Fibroblast of lung (primary cell): ENCODE results near the gene C15orf39. TPM values are rescaled to one million over a fixed set of nuclear protein-coding genes. Genes with fewer than 3 reads are reported as not detected.
"Not testable (repeated sequence)": the region's sequence is repeated elsewhere in the genome, so short reads cannot be mapped to it uniquely, and the experiment has no call there.

Experiments
- DNase-seq, 2 donors: peaks; one replicate each; pipeline versions ENCODE4 v3.0.0 to v3.0.0-alpha.2; 2010; ENCODE audit warnings: low read depth in 2 of 2
- H2AFZ ChIP-seq: 2 replicates; pipeline ENCODE4 v1.5.1; 2012; ENCODE audit warnings: low read length, control low read depth, inconsistent platforms
- H3K27ac ChIP-seq: 2 replicates; pipeline ENCODE4 v1.5.1; 2011; ENCODE audit warnings: low read length, control low read depth; ENCODE audit not compliant: insufficient read depth
- H3K27me3 ChIP-seq: 2 replicates; pipeline ENCODE4 v1.5.1; 2011; ENCODE audit warnings: mild to moderate bottlenecking, low read length; ENCODE audit not compliant: control insufficient read depth, insufficient read depth
- H3K36me3 ChIP-seq: 2 replicates; pipeline ENCODE4 v1.5.1; 2011; ENCODE audit warnings: low read length; ENCODE audit not compliant: control insufficient read depth, insufficient read depth
- H3K4me1 ChIP-seq: 2 replicates; pipeline ENCODE4 v1.5.1; 2011; ENCODE audit warnings: low read length; ENCODE audit not compliant: control insufficient read depth, insufficient read depth; ENCODE audit errors: extremely low read depth
- H3K4me2 ChIP-seq: 2 replicates; pipeline ENCODE4 v1.5.1; 2011; ENCODE audit warnings: low read length, control low read depth; ENCODE audit not compliant: insufficient read depth; ENCODE audit errors: extremely low read depth
- H3K4me3 ChIP-seq, 4 experiments: fragments of 200-600 bp in 1 of 4; sonication (generic) in 1 of 4; replicated peaks in 1 of 4; 2 replicates each; pipeline ENCODE4 v1.5.1; 2011 to 2016; ENCODE audit warnings: low read length in 4 of 4, low read depth in 3 of 4, mild to moderate bottlenecking in 3 of 4, control low read depth in 2 of 4, inconsistent platforms in 1 of 4, mixed read lengths in 1 of 4; ENCODE audit not compliant: insufficient read depth in 1 of 4; ENCODE audit errors: control extremely low read depth in 1 of 4
- H3K79me2 ChIP-seq: 2 replicates; pipeline ENCODE4 v1.5.1; 2012; ENCODE audit warnings: mild to moderate bottlenecking, low read length, inconsistent platforms; ENCODE audit not compliant: control insufficient read depth, insufficient read depth
- H3K9ac ChIP-seq: 2 replicates; pipeline ENCODE4 v1.5.1; 2011; ENCODE audit warnings: mild to moderate bottlenecking, low read length, control low read depth; ENCODE audit not compliant: insufficient read depth
- H3K9me3 ChIP-seq: 2 replicates; pipeline ENCODE4 v1.5.1; 2012; ENCODE audit warnings: low read depth, low read length; ENCODE audit not compliant: control insufficient read depth, insufficient read depth
- H4K20me1 ChIP-seq: 2 replicates; pipeline ENCODE4 v1.5.1; 2011; ENCODE audit warnings: low read length; ENCODE audit not compliant: control insufficient read depth, insufficient read depth; ENCODE audit errors: extremely low read depth
- EZH2 ChIP-seq: IDR thresholded peaks from 2 replicates; pipeline ENCODE4 v1.5.1; 2012; ENCODE audit warnings: low read length, control low read depth, mild to moderate bottlenecking; ENCODE audit errors: missing control alignments
- polyA plus RNA-seq, 2 donors: library from polyadenylated mRNA; depleted of rRNA in 1 of 2; stranded (reverse) in 1 of 2; unstranded in 1 of 2; fragments of >200 nt; gene quantifications; 2 replicates each; pipeline ENCODE4 v1.2.1, GENCODE V29; 2011 to 2012; ENCODE audit warnings: missing spikeins in 1 of 2
- total RNA-seq: library from RNA; depleted of rRNA; stranded (reverse); fragments of >200 nt; gene quantifications from 2 replicates; pipeline ENCODE4 v1.2.1, GENCODE V29; 2014
- TF ChIP-seq, protein P1 (sequence below), 2 donors: IDR thresholded peaks in 1 of 2; conservative IDR thresholded peaks in 1 of 2; 1 replicate in 1 of 2; 2 replicates in 1 of 2; pipeline ENCODE4 v1.5.1; 2011 to 2012; ENCODE audit warnings: low read length in 2 of 2, control low read depth in 1 of 2, inconsistent platforms in 1 of 2, low read depth in 1 of 2, mild to moderate bottlenecking in 1 of 2

C15orf39 gene
- total and polyA plus RNA-seq, 2 donors (not counting 1 experiment from before 2014, with no cell fraction given), result 1.7 to 2.3 TPM

DNA sequence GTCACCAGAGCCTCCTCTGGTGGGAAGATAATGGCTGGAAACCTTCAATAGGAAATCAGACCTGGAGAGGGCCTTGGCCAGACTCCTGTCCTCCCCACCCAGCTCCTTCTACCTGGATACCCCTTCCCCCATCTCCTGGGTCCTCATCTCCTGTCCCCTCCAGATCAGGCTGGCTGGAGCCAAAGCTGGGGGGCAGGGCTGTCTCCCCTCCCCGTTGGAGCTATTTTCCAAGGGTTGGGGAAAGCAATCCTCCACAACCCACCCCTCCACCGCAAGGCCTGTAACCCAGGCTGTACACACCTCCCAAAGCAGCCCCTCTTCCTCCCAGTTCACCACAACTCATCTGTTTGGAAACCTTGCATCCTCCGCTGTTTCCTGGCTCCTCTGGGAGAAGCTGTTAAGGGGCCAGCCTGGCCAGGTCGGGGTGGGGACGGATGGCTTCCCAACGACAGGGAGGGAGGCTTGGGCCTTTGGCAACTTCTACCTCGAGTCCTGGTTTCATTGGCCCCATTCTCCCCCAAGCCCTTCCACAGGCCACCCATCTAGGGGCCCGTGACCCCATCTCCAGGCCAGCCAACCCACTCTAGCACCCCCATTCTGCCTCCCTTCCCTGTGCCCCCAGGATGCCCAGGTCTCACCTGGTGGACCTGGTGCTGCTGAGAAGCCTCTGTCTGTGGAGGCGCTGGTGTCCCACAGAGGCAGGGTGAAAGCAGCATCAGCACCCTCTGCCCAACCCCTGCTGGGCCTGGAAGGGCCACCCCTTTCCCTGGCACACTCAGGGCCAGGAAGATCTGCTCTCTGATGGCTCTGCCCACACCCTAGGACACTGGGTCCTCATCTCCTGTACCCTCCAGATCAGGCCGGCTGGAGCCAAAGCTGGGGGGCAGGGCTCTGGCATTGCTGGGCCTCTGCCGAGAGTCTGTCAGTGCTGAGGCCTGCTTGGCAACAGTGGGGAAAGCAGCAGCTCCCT is 34.4 kb downstream of the C15orf39 start:
- no peak for DNase-seq

DNA sequence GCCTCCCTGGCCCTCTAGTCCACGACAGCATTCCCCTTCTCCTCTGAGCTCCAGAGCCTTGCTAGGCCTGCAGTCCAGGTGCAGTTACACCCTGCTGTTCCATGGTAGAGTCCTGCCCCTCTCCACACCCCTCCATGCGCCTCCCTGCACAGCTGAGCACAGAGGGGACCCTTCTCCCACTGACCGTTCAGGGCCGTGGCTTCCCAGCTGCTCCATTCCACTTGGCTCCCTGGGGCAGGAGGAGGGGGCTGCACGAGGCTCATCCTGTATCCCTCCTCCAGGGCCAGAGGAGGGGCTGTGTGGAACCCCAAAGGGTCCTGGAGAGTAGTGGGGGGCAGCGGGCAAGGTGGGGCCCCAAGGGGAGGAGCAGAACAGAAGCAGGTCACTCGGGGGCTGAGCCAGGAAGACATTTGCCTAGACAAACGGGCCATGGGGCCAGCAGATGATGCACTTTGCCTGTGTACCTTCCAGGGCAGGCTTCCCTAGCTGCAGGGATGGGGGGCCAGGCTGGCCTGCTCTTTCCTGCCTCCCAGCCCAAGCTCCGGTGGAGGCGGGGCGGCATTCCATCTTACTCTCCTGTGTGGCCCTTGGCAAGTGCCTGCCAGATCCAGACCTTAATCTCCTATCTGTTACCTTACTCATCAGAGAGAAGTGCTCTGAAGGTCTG is 35.8 kb downstream of the C15orf39 start:
- Histone ChIP-seq H3K4me3 (no peak overlapping the region), H3K4me2 (no peak overlapping the region), H3K9ac (no peak overlapping the region), H3K9me3 (no peaks in the 10 kb centered on the region), H4K20me1 (no peaks in the 10 kb centered on the region), H3K27ac (no peak overlapping the region), H3K27me3 (peaks cover 28% of the 10 kb centered on the region), H3K4me1 (no peaks in the 10 kb centered on the region), H2AFZ (no peak overlapping the region), H3K79me2 (no peaks in the 10 kb centered on the region), H3K36me3 (no peaks in the 10 kb centered on the region)
- TF ChIP-seq EZH2, result no peak
- TF ChIP-seq, protein P1, sequence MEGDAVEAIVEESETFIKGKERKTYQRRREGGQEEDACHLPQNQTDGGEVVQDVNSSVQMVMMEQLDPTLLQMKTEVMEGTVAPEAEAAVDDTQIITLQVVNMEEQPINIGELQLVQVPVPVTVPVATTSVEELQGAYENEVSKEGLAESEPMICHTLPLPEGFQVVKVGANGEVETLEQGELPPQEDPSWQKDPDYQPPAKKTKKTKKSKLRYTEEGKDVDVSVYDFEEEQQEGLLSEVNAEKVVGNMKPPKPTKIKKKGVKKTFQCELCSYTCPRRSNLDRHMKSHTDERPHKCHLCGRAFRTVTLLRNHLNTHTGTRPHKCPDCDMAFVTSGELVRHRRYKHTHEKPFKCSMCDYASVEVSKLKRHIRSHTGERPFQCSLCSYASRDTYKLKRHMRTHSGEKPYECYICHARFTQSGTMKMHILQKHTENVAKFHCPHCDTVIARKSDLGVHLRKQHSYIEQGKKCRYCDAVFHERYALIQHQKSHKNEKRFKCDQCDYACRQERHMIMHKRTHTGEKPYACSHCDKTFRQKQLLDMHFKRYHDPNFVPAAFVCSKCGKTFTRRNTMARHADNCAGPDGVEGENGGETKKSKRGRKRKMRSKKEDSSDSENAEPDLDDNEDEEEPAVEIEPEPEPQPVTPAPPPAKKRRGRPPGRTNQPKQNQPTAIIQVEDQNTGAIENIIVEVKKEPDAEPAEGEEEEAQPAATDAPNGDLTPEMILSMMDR (conservative IDR thresholded peaks at IDR 0.05 in 1 of 2, IDR thresholded peaks at IDR 0.05 in 1 of 2; ENCODE audit: low read depth in 1 of 2, low read length in 2 of 2), result no peak
- no peak for DNase-seq

More for the DNA sequence above, 34.4 kb downstream of the C15orf39 start:
- Histone ChIP-seq H3K4me3 (no peak overlapping the region), H3K4me1 (no peaks in the 10 kb centered on the region), H3K9ac (no peak overlapping the region), H3K79me2 (no peaks in the 10 kb centered on the region), H3K4me2 (no peak overlapping the region), H2AFZ (no peak overlapping the region), H4K20me1 (no peaks in the 10 kb centered on the region), H3K9me3 (no peaks in the 10 kb centered on the region), H3K27me3 (peaks cover 27% of the 10 kb centered on the region), H3K27ac (no peak overlapping the region), H3K36me3 (no peaks in the 10 kb centered on the region)
- TF ChIP-seq EZH2, result no peak
- TF ChIP-seq, protein P1 (conservative IDR thresholded peaks at IDR 0.05 in 1 of 2, IDR thresholded peaks at IDR 0.05 in 1 of 2; ENCODE audit: low read depth in 1 of 2, low read length in 2 of 2), result no peak

GRCh38 chr15:75238150-75238549 is 36.5 kb downstream of the C15orf39 start:
- peaks cover 25% of the 10 kb centered on the region for H3K27me3 ChIP-seq
- H3K9me3 ChIP-seq, result no peaks in the 10 kb centered on the region
- H3K36me3 ChIP-seq, result no peaks in the 10 kb centered on the region
- no peak overlapping the region for H3K27ac ChIP-seq
- no peak overlapping the region for H3K9ac ChIP-seq
- H2AFZ ChIP-seq, result no peak overlapping the region
- TF ChIP-seq, protein P1 (conservative IDR thresholded peaks at IDR 0.05 in 1 of 2, IDR thresholded peaks at IDR 0.05 in 1 of 2; ENCODE audit: low read depth in 1 of 2, low read length in 2 of 2), result no peak
- TF ChIP-seq EZH2, result no peak
- H3K4me2 ChIP-seq, result no peak overlapping the region
- no peaks in the 10 kb centered on the region for H3K79me2 ChIP-seq
- no peak for DNase-seq
- no peaks in the 10 kb centered on the region for H4K20me1 ChIP-seq
- no peaks in the 10 kb centered on the region for H3K4me1 ChIP-seq
- H3K4me3 ChIP-seq, result no peak overlapping the region

DNA sequence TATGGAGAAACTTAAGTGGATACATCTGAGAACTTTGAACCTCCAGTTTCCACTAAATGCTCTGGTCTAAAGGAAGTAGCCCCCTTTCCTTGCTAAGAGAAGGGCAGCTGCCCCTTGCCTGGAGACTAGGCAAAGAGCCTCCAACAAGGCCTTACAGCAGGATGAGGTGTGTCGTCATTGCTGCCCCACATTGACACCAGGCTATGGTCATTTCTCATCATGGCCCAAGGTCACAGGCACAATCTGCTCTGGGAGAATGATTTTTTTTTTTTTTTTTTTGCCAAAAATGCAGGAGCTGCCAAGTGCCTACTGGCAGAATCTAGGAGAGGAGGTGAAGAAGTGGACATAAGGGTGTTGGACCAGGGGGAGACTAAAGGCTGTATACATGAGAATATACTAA is 44.1 kb downstream of the C15orf39 start:
- H3K36me3 ChIP-seq, H2AFZ ChIP-seq, H3K4me1 ChIP-seq, DNase-seq, H3K9ac ChIP-seq, H3K4me3 ChIP-seq, H3K27ac ChIP-seq, H3K4me2 ChIP-seq, H4K20me1 ChIP-seq, H3K79me2 ChIP-seq, H3K9me3 ChIP-seq: not testable (repeated sequence)
- H3K27me3 ChIP-seq, result peaks cover 24% of the 10 kb centered on the region
